GM12801 (cell line): ENCODE results near the gene SMAD1.

Experiments used
- TF ChIP-seq, protein P1 (sequence below): IDR thresholded peaks from one replicate; pipeline ENCODE4 v1.5.1; 2011; ENCODE audit warnings: control low read depth; ENCODE audit not compliant: insufficient read length; ENCODE audit errors: extremely low read depth

Gene SMAD1

DNA sequence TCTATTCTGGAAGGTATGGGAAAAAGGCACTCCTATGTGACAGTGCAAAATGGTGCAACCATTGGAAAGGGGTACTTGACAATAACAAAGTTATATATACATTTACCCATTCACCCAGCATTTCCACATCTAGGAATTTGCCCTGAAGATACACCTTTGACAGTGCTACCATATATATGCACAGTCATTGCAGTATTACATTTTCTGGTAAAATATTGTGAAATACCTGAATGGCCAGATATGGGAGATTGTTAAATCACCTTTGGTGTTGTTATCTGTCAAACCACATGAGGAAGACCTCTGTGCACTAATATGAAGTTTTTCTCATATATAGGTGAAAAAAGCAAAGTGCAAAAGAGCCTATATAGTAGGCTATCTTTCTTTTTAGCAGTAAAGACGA is 53.5 kb downstream of the SMAD1 start:
- TF ChIP-seq, protein P1, sequence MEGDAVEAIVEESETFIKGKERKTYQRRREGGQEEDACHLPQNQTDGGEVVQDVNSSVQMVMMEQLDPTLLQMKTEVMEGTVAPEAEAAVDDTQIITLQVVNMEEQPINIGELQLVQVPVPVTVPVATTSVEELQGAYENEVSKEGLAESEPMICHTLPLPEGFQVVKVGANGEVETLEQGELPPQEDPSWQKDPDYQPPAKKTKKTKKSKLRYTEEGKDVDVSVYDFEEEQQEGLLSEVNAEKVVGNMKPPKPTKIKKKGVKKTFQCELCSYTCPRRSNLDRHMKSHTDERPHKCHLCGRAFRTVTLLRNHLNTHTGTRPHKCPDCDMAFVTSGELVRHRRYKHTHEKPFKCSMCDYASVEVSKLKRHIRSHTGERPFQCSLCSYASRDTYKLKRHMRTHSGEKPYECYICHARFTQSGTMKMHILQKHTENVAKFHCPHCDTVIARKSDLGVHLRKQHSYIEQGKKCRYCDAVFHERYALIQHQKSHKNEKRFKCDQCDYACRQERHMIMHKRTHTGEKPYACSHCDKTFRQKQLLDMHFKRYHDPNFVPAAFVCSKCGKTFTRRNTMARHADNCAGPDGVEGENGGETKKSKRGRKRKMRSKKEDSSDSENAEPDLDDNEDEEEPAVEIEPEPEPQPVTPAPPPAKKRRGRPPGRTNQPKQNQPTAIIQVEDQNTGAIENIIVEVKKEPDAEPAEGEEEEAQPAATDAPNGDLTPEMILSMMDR: no peak

DNA sequence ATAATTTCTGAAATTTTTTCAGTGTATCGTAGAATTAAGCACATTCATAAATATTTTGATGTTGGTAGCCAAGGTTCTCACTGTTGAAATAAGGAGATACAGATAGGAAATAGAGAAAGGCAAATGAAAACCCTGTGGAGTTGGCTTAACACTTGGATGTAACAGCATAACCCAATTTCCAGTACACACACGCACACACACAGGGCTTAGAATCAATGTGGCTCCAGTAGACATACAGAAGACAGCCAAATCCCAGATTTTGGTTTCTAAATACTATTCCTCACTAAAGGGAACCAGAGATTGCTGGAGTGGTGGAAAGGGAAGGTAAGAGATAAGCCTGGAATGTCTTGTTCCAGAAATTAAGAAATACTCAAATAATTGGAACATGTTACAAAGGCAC is 54.4 kb downstream of the SMAD1 start:
- TF ChIP-seq, protein P1: no peak

DNA sequence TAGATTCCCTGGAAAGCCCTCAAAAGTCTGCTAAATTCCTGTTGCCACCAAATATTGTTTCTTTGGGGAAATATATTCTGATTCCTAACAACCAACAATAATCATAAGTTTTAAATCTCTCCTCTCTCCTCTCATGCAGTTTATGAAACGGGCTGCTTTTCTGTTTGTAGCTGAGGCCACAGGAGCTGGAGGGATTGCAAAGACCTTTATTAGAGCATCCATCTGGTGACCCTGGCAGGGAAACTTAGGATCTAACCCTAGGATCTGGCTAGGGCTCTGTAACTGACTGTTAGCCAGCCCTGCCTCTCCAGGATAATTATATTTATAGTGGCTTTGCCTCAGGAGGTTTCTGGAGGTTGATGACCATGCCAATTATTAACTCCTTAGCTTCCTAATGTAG is 56.9 kb downstream of the SMAD1 start:
- TF ChIP-seq, protein P1: no peak

DNA sequence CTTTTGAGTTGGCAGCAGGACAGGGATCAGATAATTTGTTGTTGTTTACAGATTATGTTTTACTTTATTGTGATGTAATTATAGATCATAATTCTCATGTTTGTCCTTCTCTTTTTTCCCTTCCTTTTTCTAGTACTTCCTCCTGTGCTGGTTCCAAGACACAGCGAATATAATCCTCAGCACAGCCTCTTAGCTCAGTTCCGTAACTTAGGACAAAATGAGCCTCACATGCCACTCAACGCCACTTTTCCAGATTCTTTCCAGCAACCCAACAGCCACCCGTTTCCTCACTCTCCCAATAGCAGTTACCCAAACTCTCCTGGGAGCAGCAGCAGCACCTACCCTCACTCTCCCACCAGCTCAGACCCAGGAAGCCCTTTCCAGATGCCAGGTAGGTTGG is 58.0 kb downstream of the SMAD1 start:
- TF ChIP-seq, protein P1: no peak

DNA sequence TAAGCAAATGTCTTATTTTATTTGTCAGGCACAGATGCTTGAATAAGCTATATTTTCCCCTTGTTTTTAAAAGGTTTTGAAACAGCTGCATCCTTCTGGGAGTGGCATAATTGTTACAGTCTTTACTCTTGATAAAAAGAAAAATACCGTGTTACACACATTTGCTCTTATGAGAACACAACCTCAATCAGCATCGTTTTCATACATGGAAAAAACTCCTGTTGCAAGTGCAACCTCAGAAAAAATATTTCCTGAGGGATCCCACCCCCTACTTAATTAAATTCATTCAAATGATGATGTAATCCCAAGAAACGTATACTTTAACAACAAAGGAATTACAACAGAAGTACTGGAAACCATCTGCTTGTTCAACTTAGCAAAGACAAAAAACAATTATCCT is 58.6 kb downstream of the SMAD1 start:
- TF ChIP-seq, protein P1: no peak

DNA sequence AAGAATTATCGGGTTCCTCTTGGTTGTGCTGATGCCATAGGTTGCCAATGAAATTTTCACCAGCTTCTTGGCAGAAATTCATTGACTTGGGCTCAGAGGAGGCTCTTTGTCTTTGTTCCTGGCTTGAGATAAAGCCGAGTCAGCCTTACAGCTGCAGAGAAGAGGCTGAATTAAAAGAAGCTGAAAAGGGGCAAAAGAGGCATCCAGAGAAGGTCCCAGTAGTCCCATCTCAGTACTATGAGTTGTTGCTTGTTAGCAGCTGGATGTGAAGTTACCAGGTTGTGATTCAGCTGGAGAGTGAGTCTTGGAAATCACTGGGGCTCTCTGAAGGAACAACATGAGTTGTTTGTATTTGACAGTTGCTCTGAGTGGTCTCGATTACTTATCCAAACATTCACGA is 59.7 kb downstream of the SMAD1 start:
- TF ChIP-seq, protein P1: no peak

DNA sequence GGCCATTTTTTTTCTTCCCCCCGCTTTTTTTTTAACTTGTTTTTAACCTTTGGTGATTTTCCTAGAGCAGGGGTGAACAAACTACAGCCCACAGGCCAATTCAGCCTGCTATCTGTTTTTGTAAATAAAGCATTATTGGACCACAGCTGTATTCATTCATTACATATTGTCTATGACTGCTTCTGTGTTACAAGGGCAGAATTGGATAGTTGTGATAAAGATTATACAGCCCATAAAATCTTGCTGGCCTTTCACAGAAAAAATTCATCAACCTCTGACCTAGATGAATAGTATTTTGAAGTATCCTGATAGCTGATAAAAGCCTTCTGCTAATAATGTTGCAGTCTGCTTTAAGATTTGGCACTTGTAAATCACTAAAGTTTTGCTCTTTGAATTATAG is 63.4 kb downstream of the SMAD1 start:
- TF ChIP-seq, protein P1: no peak

DNA sequence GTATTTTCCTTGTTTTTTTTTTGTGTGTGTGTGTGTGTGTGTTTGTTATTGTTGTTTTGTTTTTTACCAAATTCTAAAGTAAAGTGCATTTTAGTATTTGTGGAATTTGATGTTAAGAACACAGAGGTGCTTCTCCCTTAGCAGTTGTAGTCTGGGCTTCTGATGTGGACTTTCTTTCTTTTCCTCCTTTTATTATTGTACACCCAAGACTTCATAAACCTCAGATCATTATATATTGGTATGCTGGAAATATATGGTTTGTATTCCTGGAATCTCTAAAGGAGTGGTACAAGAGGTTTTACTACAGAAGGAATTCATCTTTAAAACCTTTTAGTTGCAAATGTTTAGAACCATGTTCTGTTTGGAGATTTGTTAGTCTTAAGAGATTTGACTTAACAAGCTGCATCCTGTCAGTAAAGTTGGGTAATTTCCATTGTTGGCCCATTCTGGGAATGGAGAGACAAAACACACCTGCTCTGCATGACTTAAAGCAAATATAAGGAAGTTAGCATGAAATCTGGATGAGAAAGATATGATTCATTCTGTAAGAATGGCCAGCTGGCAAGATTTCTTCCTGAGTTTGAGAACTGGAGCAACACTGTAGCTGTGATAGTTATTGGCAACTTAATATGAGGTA is 64.0 kb downstream of the SMAD1 start:
- TF ChIP-seq, protein P1: no peak
